GM23338 (cell line): ENCODE results near the gene CASQ1. TPM values are rescaled to one million over a fixed set of nuclear protein-coding genes. Genes with fewer than 3 reads are reported as not detected.

Experiments
- ATAC-seq: fragments of 200-7000 bp; cut with Tn5 transposase; 3 replicates; pipeline ENCODE4 v1.9.1; 2020
- DNase-seq: peaks from one replicate; pipeline ENCODE4 v3.0.0-alpha.2; 2015; ENCODE audit warnings: low spot score
- H2AFZ ChIP-seq: fragments of 200-600 bp; sonication (generic); 2 replicates; pipeline ENCODE4 v1.8.0; 2016; ENCODE audit warnings: antibody characterized with exemption, mild to moderate bottlenecking, moderate library complexity
- H3F3A ChIP-seq: fragments of 200-600 bp; sonication (generic); replicated peaks from 2 replicates; pipeline ENCODE4 v1.8.0; 2017; ENCODE audit warnings: antibody characterized with exemption, mixed run types, low read depth
- H3K27ac ChIP-seq: fragments of 200-600 bp; sonication (generic); 2 replicates; pipeline ENCODE4 v1.6.1; 2016; ENCODE audit warnings: low read depth
- H3K27me3 ChIP-seq: fragments of 200-600 bp; sonication (generic); 2 replicates; pipeline ENCODE4 v1.8.0; 2016; ENCODE audit warnings: mild to moderate bottlenecking, mixed run types, moderate library complexity; ENCODE audit not compliant: insufficient read depth
- H3K36me3 ChIP-seq: fragments of 200-600 bp; sonication (generic); 2 replicates; pipeline ENCODE4 v1.8.0; 2016; ENCODE audit warnings: mild to moderate bottlenecking; ENCODE audit not compliant: insufficient read depth
- H3K4me1 ChIP-seq: fragments of 200-600 bp; sonication (generic); 2 replicates; pipeline ENCODE4 v1.8.0; 2016; ENCODE audit warnings: mild to moderate bottlenecking, moderate library complexity; ENCODE audit not compliant: insufficient read depth
- H3K4me2 ChIP-seq: fragments of 200-600 bp; sonication (generic); 2 replicates; pipeline ENCODE4 v1.7.1; 2017; ENCODE audit warnings: mixed run types
- H3K4me3 ChIP-seq: fragments of 200-600 bp; sonication (generic); 2 replicates; pipeline ENCODE4 v1.6.1; 2016; ENCODE audit warnings: mixed run types
- H3K79me2 ChIP-seq: fragments of 200-600 bp; sonication (generic); replicated peaks from 2 replicates; pipeline ENCODE4 v1.8.0; 2017; ENCODE audit warnings: mild to moderate bottlenecking; ENCODE audit not compliant: insufficient read depth
- H3K9me2 ChIP-seq: fragments of 200-600 bp; sonication (generic); 2 replicates; pipeline ENCODE4 v1.8.0; 2017; ENCODE audit not compliant: insufficient read depth
- H4K20me1 ChIP-seq: fragments of 200-600 bp; sonication (generic); replicated peaks from 2 replicates; pipeline ENCODE4 v1.8.0; 2017; ENCODE audit warnings: mild to moderate bottlenecking; ENCODE audit not compliant: insufficient read depth
- H3K27ac Mint-ChIP-seq: 2 replicates; pipeline ENCODE4 v1.8.0; 2020; ENCODE audit warnings: inconsistent platforms, mild to moderate bottlenecking, moderate library complexity, mixed read lengths
- H3K27me3 Mint-ChIP-seq: 3 replicates; pipeline ENCODE4 v1.8.0; 2022; ENCODE audit warnings: low read depth, mild to moderate bottlenecking, moderate library complexity, mixed read lengths, inconsistent platforms; ENCODE audit not compliant: insufficient read depth, poor library complexity
- H3K36me3 Mint-ChIP-seq: 3 replicates; pipeline ENCODE4 v1.8.0; 2021; ENCODE audit warnings: low read depth, mild to moderate bottlenecking, inconsistent platforms, moderate library complexity, mixed read lengths
- H3K4me1 Mint-ChIP-seq: 3 replicates; pipeline ENCODE4 v1.8.0; 2020; ENCODE audit warnings: mild to moderate bottlenecking, inconsistent platforms, mixed read lengths
- H3K4me3 Mint-ChIP-seq: 3 replicates; pipeline ENCODE4 v1.8.0; 2021; ENCODE audit warnings: moderate library complexity, mild to moderate bottlenecking, inconsistent platforms, mixed read lengths
- H3K9me3 Mint-ChIP-seq: 3 replicates; pipeline ENCODE4 v1.8.0; 2020; ENCODE audit warnings: moderate library complexity, mild to moderate bottlenecking, inconsistent platforms, mixed read lengths
- ETS1 ChIP-seq: IDR thresholded peaks from 2 replicates; pipeline ENCODE4 v1.6.1; 2016; ENCODE audit warnings: antibody characterized with exemption
- EZH2 ChIP-seq: fragments of 200-600 bp; sonication (generic); IDR thresholded peaks from one replicate; pipeline ENCODE4 v1.8.0; 2017; ENCODE audit warnings: antibody characterized with exemption, mild to moderate bottlenecking, low read depth; ENCODE audit not compliant: unreplicated experiment
- JUNB ChIP-seq: IDR thresholded peaks from one replicate; pipeline ENCODE4 v1.6.1; 2016; ENCODE audit warnings: antibody characterized with exemption; ENCODE audit not compliant: unreplicated experiment
- NANOG ChIP-seq: IDR thresholded peaks from 2 replicates; pipeline ENCODE4 v1.6.1; 2016; ENCODE audit warnings: antibody characterized with exemption, borderline replicate concordance
- polyA plus RNA-seq: library from polyadenylated mRNA; unstranded; fragments of >200 nt; fragmentation: Nextera tagmentation; extraction: Ambion mirVana; gene quantifications from 2 replicates; pipeline ENCODE4 v1.2.1, GENCODE V29; 2016
- total RNA-seq: library from RNA; depleted of rRNA; stranded (reverse); fragments of >200 nt; shearing (Covaris generic); gene quantifications from 2 replicates; pipeline ENCODE4 v1.2.3, GENCODE V29; 2014
- TF ChIP-seq, protein P1 (sequence below): fragments of 250-450 bp; sonication (Bioruptor Pico); IDR thresholded peaks from 2 replicates; pipeline ENCODE4 v1.5.0; 2020; ENCODE audit warnings: mild to moderate bottlenecking, moderate library complexity
- TF ChIP-seq, protein P2 (sequence below): IDR thresholded peaks from one replicate; pipeline ENCODE4 v1.6.1; 2018; ENCODE audit warnings: antibody characterized with exemption; ENCODE audit not compliant: unreplicated experiment

Gene CASQ1
- total and polyA plus RNA-seq, 2 experiments from 2014 or later, result 1.1 to 2.8 TPM

GRCh38 chr1:160209321-160210046 lies 19.1 kb downstream of the CASQ1 start:
- Mint-ChIP-seq H3K4me3 (peak overlapping the region; percentile 1; the same call in 1 of the 3 replicates), H3K4me1 (peaks cover 61% of the 10 kb centered on the region), H3K9me3 (no peaks in the 10 kb centered on the region)

DNA sequence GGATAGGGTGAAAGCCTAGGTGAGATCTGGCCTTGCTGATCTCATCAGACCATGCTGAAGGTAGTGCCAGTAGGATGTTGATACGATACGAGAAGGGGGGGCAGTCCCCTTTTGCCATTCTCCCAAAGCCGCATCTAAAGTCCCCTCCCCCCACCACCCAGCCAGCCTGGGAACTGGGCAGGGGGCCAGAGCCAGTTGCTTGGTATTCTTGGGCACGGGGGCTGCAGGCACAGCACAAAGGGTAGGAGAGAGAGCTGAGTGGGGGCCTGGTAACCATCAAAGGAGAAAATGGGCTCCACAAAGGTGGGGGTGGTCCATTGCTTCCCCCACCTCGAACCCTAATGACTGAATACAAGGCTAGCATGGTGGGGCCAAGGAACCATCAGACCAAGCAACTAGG lies 20.2 kb downstream of the CASQ1 start:
- peaks cover 67% of the 10 kb centered on the region for H3K36me3 Mint-ChIP-seq
- H3K27ac Mint-ChIP-seq, result 0 out of 2 replicates have a peak overlapping the region, but pooled peaks have one; percentile 25
- H4K20me1 ChIP-seq, result peaks cover 26% of the 10 kb centered on the region
- H3K27me3 ChIP-seq, result no peaks in the 10 kb centered on the region
- H3K27ac ChIP-seq, result no peak overlapping the region
- DNase-seq (no peak), ATAC-seq (no peak)
- H3K36me3 ChIP-seq, result peaks cover 35% of the 10 kb centered on the region
- no peak overlapping the region for H3K4me3 ChIP-seq
- peaks cover 49% of the 10 kb centered on the region for H3K4me1 ChIP-seq
- no peak overlapping the region for H3K4me3 Mint-ChIP-seq
- no peak overlapping the region for H2AFZ ChIP-seq
- H3K9me2 ChIP-seq, result no peaks in the 10 kb centered on the region
- H3K4me1 Mint-ChIP-seq, result peaks cover 57% of the 10 kb centered on the region
- peak overlapping the region; percentile 65 for H3K4me2 ChIP-seq
- peaks cover 20% of the 10 kb centered on the region for H3K27me3 Mint-ChIP-seq
- H3K9me3 Mint-ChIP-seq, result no peaks in the 10 kb centered on the region
- H3F3A ChIP-seq, result peaks cover 17% of the 10 kb centered on the region
- H3K79me2 ChIP-seq, result peaks cover 38% of the 10 kb centered on the region
- no peak for TF ChIP-seq JUNB
- TF ChIP-seq EZH2, result no peak
- no peak for TF ChIP-seq ETS1
- no peak for TF ChIP-seq NANOG
- TF ChIP-seq, protein P1, sequence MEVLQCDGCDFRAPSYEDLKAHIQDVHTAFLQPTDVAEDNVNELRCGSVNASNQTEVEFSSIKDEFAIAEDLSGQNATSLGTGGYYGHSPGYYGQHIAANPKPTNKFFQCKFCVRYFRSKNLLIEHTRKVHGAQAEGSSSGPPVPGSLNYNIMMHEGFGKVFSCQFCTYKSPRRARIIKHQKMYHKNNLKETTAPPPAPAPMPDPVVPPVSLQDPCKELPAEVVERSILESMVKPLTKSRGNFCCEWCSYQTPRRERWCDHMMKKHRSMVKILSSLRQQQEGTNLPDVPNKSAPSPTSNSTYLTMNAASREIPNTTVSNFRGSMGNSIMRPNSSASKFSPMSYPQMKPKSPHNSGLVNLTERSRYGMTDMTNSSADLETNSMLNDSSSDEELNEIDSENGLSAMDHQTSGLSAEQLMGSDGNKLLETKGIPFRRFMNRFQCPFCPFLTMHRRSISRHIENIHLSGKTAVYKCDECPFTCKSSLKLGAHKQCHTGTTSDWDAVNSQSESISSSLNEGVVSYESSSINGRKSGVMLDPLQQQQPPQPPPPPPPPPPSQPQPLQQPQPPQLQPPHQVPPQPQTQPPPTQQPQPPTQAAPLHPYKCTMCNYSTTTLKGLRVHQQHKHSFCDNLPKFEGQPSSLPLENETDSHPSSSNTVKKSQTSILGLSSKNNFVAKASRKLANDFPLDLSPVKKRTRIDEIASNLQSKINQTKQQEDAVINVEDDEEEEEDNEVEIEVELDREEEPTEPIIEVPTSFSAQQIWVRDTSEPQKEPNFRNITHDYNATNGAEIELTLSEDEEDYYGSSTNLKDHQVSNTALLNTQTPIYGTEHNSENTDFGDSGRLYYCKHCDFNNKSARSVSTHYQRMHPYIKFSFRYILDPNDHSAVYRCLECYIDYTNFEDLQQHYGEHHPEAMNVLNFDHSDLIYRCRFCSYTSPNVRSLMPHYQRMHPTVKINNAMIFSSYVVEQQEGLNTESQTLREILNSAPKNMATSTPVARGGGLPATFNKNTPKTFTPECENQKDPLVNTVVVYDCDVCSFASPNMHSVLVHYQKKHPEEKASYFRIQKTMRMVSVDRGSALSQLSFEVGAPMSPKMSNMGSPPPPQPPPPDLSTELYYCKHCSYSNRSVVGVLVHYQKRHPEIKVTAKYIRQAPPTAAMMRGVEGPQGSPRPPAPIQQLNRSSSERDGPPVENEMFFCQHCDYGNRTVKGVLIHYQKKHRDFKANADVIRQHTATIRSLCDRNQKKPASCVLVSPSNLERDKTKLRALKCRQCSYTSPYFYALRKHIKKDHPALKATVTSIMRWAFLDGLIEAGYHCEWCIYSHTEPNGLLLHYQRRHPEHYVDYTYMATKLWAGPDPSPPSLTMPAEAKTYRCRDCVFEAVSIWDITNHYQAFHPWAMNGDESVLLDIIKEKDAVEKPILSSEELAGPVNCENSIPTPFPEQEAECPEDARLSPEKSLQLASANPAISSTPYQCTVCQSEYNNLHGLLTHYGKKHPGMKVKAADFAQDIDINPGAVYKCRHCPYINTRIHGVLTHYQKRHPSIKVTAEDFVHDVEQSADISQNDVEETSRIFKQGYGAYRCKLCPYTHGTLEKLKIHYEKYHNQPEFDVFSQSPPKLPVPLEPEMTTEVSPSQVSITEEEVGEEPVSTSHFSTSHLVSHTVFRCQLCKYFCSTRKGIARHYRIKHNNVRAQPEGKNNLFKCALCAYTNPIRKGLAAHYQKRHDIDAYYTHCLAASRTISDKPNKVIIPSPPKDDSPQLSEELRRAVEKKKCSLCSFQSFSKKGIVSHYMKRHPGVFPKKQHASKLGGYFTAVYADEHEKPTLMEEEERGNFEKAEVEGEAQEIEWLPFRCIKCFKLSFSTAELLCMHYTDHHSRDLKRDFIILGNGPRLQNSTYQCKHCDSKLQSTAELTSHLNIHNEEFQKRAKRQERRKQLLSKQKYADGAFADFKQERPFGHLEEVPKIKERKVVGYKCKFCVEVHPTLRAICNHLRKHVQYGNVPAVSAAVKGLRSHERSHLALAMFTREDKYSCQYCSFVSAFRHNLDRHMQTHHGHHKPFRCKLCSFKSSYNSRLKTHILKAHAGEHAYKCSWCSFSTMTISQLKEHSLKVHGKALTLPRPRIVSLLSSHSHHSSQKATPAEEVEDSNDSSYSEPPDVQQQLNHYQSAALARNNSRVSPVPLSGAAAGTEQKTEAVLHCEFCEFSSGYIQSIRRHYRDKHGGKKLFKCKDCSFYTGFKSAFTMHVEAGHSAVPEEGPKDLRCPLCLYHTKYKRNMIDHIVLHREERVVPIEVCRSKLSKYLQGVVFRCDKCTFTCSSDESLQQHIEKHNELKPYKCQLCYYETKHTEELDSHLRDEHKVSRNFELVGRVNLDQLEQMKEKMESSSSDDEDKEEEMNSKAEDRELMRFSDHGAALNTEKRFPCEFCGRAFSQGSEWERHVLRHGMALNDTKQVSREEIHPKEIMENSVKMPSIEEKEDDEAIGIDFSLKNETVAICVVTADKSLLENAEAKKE (CRISPR knock-in tag), result no peak
- TF ChIP-seq, protein P2, sequence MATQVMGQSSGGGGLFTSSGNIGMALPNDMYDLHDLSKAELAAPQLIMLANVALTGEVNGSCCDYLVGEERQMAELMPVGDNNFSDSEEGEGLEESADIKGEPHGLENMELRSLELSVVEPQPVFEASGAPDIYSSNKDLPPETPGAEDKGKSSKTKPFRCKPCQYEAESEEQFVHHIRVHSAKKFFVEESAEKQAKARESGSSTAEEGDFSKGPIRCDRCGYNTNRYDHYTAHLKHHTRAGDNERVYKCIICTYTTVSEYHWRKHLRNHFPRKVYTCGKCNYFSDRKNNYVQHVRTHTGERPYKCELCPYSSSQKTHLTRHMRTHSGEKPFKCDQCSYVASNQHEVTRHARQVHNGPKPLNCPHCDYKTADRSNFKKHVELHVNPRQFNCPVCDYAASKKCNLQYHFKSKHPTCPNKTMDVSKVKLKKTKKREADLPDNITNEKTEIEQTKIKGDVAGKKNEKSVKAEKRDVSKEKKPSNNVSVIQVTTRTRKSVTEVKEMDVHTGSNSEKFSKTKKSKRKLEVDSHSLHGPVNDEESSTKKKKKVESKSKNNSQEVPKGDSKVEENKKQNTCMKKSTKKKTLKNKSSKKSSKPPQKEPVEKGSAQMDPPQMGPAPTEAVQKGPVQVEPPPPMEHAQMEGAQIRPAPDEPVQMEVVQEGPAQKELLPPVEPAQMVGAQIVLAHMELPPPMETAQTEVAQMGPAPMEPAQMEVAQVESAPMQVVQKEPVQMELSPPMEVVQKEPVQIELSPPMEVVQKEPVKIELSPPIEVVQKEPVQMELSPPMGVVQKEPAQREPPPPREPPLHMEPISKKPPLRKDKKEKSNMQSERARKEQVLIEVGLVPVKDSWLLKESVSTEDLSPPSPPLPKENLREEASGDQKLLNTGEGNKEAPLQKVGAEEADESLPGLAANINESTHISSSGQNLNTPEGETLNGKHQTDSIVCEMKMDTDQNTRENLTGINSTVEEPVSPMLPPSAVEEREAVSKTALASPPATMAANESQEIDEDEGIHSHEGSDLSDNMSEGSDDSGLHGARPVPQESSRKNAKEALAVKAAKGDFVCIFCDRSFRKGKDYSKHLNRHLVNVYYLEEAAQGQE, result no peak

More at GRCh38 chr1:160209321-160210046, 19.1 kb downstream of the CASQ1 start:
- H3K4me1 ChIP-seq, result peaks cover 54% of the 10 kb centered on the region
- ATAC-seq, result peak; percentile 16
- no peaks in the 10 kb centered on the region for H3K27me3 ChIP-seq
- no peak overlapping the region for H2AFZ ChIP-seq
- H3K9me2 ChIP-seq, result no peaks in the 10 kb centered on the region
- Mint-ChIP-seq H3K27me3 (peaks cover 26% of the 10 kb centered on the region), H3K27ac (peak overlapping the region; percentile 4; the same call in 1 of the 2 replicates), H3K36me3 (peaks cover 58% of the 10 kb centered on the region)
- peaks cover 30% of the 10 kb centered on the region for H3K36me3 ChIP-seq
- TF ChIP-seq ETS1, result no peak
- H3F3A ChIP-seq, result peaks cover 12% of the 10 kb centered on the region
- peaks cover 26% of the 10 kb centered on the region for H4K20me1 ChIP-seq
- peak overlapping the region; percentile 65 for H3K4me2 ChIP-seq
- H3K27ac ChIP-seq, result no peak overlapping the region
- H3K4me3 ChIP-seq, result no peak overlapping the region
- DNase-seq, result peak; percentile 50
- H3K79me2 ChIP-seq, result peaks cover 41% of the 10 kb centered on the region
